ENCODE measurements around the gene SUPT6H.

GRCh38 chr17:28634206-28634865, 27.7 kb upstream of the SUPT6H start:
- no peak for TF ChIP-seq CTCF (IDR thresholded peaks at IDR 0.05)
- no peak for TF ChIP-seq EZH2 (IDR thresholded peaks at IDR 0.05)
- no peak for TF ChIP-seq EZH2phosphoT487 (IDR thresholded peaks at IDR 0.05)

All from neural progenitor cell (in vitro differentiated cells).